Peyer's patch (tissue), 4 donors: ENCODE results near the gene MYBPH.

Source experiments
- CTCF ChIP-seq, 6 experiments: fragments of 450-650 bp in 4 of 6; fragments of 200-600 bp in 2 of 6; sonication (generic) in 1 of 6; IDR thresholded peaks; one replicate each; pipeline ENCODE4 v1.5.1; 2017 to 2019; ENCODE audit warnings: antibody characterized with exemption in 6 of 6, mild to moderate bottlenecking in 3 of 6, moderate library complexity in 1 of 6
- POLR2A ChIP-seq, 2 donors: fragments of 450-650 bp; IDR thresholded peaks; one replicate each; pipeline ENCODE4 v1.5.1; 2017; ENCODE audit warnings: antibody characterized with exemption in 2 of 2, mild to moderate bottlenecking in 2 of 2, moderate library complexity in 2 of 2

GRCh38 chr1:203175237-203175826 is at the start of gene MYBPH:
- TF ChIP-seq CTCF (IDR thresholded peaks at IDR 0.05): no peak
- TF ChIP-seq POLR2A (IDR thresholded peaks at IDR 0.05): no peak
